NOMO-1 treated with DMSO at 0.1 percent for 48 hours (cell line): ENCODE data around the gene RNF182.
"Not testable (repeated sequence)": the region's sequence is repeated elsewhere in the genome, so short reads cannot be mapped to it uniquely, and the experiment has no call there.

Experiments
- DNase-seq: peaks from one replicate; lab custom pipeline; 2025; ENCODE audit not compliant: unreplicated experiment; lab: John Stamatoyannopoulos, UW

Gene RNF182

DNA sequence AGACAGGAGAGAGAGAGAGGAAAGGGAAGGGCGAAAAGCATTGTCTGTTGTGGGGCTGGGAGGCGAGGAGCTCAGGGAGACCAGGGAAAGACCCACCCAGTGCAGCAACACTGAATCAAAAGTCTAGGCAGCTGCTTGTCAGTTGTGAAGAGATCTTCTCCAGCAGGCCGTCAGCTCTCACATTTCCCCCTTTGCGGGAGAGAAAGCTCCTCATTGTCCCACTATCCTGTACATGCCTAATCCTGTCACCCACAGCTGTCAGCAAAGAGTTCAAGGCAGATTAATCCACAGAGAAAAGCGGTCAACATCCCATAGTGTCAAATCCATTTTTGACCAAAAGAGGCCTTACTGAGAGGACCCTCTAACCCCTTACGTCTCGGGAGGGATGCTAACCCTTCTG, 27.3 kb downstream of the RNF182 start:
- DNase-seq = no peak

DNA sequence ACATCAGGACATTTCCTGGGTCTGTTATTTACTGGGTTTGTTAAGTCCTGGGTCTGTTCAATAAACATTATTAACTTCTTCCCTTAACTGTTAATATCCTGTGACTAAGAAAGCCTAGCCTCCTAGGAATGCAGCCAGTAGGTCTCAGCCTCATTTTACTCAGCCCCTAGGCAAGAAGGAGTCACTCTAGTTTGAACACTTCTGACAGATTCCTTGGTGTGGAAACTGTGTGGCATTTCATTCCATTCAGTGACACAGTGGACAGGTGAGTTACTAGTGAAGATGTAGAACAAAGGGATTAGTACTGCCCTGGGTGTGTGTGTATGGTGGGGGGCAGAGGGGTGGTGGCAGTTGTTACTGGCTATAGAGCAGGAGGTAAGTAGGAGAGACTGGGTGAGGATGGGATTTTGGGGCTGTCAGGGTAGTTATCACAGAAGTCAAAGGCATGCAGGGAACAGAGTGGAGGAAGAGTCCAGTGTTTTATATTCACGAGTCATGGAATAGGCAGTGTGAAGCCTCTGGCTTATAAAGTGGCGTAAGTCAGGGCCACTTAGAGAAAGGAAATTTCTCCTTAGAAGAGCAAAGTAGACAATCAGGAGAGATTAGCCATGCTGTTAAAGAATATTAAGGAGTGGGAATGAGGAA, 28.4 kb downstream of the RNF182 start:
- no peak for DNase-seq

DNA sequence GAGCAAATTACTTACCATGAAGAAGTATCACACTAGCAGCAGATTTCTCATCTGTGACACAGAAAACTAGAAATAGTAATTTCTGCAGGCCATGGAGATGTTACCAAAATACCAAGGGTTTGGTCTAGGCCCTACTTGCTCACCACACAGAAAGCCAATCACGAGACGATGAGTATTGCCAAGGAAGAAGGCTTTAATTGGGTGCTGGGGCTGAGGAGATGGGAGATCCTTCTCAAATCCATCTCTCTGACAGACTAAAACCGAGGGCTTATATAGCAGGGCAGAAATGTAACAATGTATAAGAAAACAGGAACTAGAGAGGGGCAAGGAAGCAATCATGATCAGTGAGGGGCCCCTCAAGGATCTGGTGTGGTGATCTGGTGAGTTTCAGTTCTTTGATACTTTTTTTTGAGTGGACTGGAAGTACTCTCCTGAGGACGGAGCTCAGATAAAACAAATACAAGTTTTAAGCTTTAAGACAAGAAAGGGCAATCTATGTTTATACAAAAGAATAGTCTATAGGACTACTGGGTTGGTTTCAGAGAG, 40.9 kb downstream of the RNF182 start:
- DNase-seq = peak; percentile 29

GRCh38 chr6:13971303-13971702, 46.6 kb downstream of the RNF182 start:
- no peak for DNase-seq

- DNase-seq = not testable (repeated sequence)
Observed at GRCh38 chr6:13972602-13973001, 47.9 kb downstream of the RNF182 start.

DNA sequence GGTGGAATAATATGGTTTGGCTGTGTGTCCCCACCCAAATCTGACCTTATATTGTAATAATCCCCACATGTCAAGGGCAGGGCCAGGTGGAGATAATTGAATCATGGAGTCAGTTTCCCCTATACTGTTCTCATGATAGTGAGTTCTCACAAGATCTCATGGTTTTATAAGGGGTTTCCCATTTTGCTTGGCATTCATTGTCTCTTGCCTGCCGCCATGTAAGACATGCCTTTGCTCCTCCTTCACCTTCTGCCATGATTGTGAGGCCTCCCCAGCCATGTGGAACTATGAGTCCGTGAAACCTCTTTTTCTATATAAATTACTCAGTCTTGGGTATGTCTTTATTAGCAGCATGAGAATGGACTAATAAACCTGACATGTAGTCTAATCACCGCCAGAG, 48.7 kb downstream of the RNF182 start:
- DNase-seq = not testable (repeated sequence)

GRCh38 chr6:13978102-13978640, 53.4 kb downstream of the RNF182 start:
- DNase-seq = no peak

DNA sequence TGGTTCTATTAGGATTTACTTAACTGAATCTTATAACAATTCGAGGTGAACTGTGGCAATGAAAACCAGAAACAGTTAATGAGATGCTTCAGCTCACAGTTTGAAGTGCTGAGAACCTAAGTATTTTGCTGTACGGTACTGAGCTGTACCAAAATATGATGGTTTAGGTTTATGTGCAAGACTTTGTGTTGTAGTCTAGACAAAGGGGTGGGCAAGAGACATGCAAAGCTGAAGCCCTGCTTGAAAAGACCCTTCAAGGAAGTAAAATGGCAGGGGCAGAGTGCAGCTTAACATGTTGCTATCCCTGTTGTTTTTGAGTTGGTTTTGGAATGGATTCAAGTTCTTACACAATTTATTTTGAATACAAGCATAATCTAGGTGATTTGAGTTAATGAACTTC, 54.0 kb downstream of the RNF182 start:
- DNase-seq = no peak

- DNase-seq = no peak
Observed at GRCh38 chr6:13979284-13980171, 54.8 kb downstream of the RNF182 start.

DNA sequence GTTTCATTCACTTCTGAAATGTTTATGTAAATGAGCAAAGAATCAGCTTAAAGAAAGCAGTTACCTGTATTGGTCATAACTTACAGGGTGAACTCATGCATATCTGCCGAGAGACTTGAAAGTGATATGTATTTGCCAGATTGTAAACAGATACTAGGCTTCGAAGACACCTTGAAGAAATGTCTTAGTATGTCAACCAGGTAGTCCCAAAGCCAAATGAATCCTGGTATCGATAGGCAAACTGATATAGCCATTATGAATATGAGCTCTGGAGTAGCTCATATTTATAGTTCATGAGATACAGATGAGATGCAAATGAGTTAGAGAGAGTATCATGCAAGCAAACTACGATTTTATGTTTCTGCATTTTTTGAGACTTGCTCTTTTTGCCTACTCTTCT, 55.8 kb downstream of the RNF182 start:
- no peak for DNase-seq

- DNase-seq = peak; percentile 48
Observed at GRCh38 chr6:13985663-13986325, 61.0 kb downstream of the RNF182 start.

DNA sequence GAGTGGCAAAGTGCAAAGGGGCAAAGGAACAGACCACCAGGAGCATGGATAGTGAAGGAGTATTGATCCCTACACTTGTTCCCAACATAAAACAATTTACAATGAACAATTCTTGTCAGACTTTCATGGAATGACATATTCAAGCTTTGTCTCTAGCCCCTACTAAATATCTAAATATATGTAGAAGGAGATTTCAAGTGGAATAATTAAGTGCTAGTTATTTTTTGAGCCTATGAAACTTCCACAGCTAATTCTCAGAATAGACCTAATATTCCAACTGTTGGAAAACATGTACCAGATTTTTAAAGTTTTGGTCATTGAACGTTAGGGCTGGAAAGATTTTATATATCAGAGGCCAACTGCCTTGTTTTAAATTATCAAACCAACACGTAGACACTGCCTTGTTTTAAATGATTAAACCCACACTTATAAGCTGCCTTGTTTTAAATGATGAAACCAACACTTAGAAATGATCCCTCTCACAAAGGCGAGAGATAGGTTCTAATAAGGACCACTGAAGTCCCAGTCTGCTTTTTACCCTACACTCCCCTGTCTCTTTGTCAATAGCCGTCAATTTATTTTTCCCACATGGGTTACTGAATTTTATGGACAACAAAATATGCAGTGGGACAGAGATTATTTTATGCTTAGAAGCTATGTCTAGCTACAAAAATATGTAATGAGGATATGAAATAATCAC, 62.1 kb downstream of the RNF182 start:
- no peak for DNase-seq

DNA sequence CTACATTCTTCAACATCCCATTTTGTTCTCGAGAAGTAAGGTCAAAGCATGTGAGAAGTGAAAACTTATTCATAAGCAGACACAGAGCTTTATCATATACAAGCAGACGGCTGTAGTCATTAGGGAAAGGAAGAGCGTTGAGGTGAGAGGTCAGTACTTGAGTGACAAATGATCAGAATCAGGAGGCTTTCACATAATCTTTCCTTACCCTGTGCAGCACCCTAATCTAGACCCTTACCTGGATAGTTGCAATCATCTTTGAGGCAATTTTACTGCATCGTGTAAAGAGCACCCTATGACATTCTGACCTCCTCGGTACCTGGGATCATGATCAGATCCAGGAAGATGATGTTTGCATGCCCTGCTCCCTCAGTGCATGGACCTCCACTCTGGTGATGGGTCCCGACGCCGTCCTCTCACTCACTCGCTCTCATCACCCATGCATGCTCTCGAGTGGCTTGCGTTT, 62.7 kb downstream of the RNF182 start:
- DNase-seq = no peak

DNA sequence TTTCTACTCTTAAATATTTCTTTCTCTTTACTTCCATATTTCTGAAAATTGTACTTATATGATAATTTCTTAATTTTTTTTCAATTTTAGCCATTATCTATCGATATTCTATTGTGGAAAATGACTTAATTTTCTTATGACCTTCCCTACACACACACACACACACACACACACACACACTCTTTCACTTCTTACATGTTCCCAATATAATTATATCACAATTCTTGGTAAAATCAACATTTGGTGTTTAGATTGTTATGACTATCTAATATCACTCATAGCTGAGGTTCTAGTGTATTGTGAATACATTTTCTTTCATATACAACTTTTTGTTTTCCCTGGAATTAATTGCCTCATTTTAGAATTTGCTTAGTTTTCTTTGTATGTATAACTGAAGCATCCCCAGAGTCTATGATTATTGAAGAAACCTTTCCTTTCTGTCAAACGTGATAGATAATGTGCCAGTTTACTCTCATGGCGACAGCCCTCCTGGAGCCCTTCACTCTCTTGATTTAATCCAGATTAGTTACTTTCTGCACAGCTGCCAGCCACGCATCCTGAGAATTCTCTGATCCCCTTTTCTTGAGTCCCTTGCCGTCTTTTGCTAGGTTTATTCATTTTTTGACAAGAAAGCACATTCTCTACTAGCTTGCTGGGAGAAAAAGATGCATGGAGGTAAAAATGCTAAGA, 63.4 kb downstream of the RNF182 start:
- DNase-seq = no peak

- no peak for DNase-seq
Observed at GRCh38 chr6:13988908-13989307, 64.2 kb downstream of the RNF182 start.

- no peak for DNase-seq
Observed at GRCh38 chr6:13989496-13990144, 64.9 kb downstream of the RNF182 start.

DNA sequence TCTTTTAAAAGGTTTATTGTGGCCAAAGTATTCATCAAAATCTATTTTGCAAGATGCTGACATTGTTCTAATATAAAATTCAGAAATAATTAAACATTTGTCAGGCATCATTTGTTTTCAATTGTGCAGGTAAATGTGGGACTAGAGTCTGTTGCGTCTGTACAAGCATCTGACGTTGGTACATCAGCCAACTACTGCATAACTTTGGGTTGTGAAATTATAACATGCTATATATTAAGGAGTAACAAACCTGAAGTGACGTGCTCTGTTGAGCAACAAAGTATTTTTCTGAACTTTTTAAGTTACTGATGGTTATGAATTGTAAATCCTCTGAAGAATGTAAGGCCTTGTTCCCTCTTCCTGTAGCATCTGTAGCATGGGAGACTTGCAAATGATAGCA, 66.0 kb downstream of the RNF182 start:
- DNase-seq = no peak

- no peak for DNase-seq
Observed at GRCh38 chr6:13991393-13991792, 66.6 kb downstream of the RNF182 start.

DNA sequence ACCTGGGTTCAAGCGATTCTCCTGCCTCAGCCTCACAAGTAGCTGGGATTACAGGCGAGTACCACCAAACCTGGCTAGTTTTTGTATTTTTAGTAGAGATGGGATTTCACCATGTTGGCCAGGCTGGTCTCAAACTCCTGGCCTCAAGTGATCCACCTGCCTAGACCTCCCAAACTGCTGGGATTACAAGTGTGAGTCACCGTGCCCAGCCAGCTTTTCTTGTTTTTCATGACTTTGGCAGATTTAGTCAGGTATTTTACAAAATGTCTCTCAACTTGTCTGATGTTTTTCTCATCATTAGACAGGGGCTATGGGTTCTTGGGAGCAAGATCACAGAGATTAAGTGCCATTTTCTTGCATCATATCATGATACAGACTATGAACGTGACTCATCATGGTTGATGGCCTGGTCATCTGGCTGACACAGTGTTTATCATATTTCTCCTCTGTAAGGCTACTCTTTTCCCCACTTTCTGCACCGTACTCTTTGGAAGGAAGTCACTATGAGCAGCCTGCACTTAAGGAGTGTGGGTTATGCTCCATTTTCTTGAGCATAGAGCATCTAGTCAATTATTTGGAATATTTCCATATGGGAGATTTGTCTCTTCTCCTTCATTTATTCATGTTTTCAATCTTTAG, 67.8 kb downstream of the RNF182 start:
- no peak for DNase-seq
